Heart left ventricle (tissue), 13 donors: ENCODE measurements around the gene USP6.

Experiments
- CTCF ChIP-seq, 12 donors: fragments of 200-600 bp; sonication (generic) in 4 of 12; IDR thresholded peaks; one replicate each; pipeline versions ENCODE4 v1.5.0 to v1.8.0; 2018 to 2022; ENCODE audit warnings: antibody characterized with exemption in 12 of 12, mild to moderate bottlenecking in 5 of 12
- POLR2A ChIP-seq, 2 donors: fragments of 450-650 bp; IDR thresholded peaks; one replicate each; pipeline ENCODE4 v1.6.1; 2017; ENCODE audit warnings: antibody characterized with exemption in 2 of 2, mild to moderate bottlenecking in 2 of 2, moderate library complexity in 2 of 2
- donor health status: ischemic (EF 13 %, LVEDD 7.1; RV severe dilation, severe dysfunction).
- donor health status: DM: no; HTN: yes; CAD: no.
- donor health status: DM: no; HTN: no; CAD: no.
- donor health status: ischemic (EF 25% LVEDD 6.9; RV normal size, moderate dysfunction).
- donor health status: ischemic (EF 25% LVEDD 5.7; RV mildly dilated, moderate dysfunction).
- donor health status: ischemic (EF 35%, LVEDD 5.7; RV mildly dilated, moderate dysfunction).
- donor health status: nonischemic (EF 11% LVEDD 7.7; RV severe dilation, severe dysfunction).
- donor health status: DM: yes; HTN: yes; CAD: no.
- donor health status: PGD.
- donor health status: ischemic (EF 29% LVEDD 5.4; RV normal size, mild dysfunction).
- donor health status: nonischemic (EF 23%, LVEDD 6.1; RV moderate dilation, normal function).

- TF ChIP-seq CTCF (IDR thresholded peaks at IDR 0.05) (no peak), POLR2A (IDR thresholded peaks at IDR 0.05) (no peak)
Measured at GRCh38 chr17:5099271-5099670, 16.6 kb upstream of the USP6 start.
